ENCODE measurements around the gene KIF3B.
"Not testable (repeated sequence)": the region's sequence is repeated elsewhere in the genome, so short reads cannot be mapped to it uniquely, and the experiment has no call there.

DNA sequence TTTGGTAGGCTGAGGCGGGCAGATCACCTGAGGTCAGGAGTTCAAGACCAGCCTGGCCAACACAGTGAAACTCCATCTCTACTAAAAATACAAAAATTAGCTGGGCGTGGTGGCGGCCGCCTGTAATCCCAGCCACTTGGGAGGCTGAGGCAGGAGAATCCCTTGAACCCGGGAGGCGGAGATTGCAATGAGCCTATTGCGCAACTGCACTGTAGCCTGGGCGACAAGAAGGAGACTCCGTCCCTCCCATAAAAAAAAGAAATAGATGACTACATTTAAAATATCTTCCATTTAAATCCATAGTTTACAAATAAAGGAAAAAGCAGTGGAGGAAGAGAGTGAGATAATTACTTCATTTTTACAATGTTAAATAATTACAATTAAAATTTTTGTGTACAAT, 102.6 kb downstream of the KIF3B start:
- not testable (repeated sequence) for TF ChIP-seq POLR2A (IDR thresholded peaks at IDR 0.05; ENCODE audit: low read length); GATA1 (IDR thresholded peaks at IDR 0.05; ENCODE audit: low read depth, low read length)
